HCT116 (cell line): ENCODE data around the gene PTPRJ. TPM values are rescaled to one million over a fixed set of nuclear protein-coding genes. Genes with fewer than 3 reads are reported as not detected.

Experiments
- ATAC-seq: fragments of 200-7000 bp; cut with Tn5 transposase; 2 replicates; pipeline ENCODE4 v1.9.1; 2020; ENCODE audit warnings: mild to moderate bottlenecking, moderate library complexity
- BruUV-seq: library from RNA; stranded (reverse); fragments of 400-500 nt; replicated peaks from 2 replicates; lab custom pipeline; 2021; lab: Mats Ljungman, UMichigan
- CTCF ChIA-PET: fragments of 300-600 bp; sonication (Branson Sonifier 250); formaldehyde crosslinking; loops from one replicate; lab custom pipeline; 2021; ENCODE audit warnings: antibody characterized with exemption; lab: Charles Lee
- POLR2A ChIA-PET: fragments of 300-600, 350-600 bp; sonication (Branson Sonifier 250); formaldehyde crosslinking; loops from one replicate; lab custom pipeline; 2021; ENCODE audit warnings: antibody characterized with exemption; lab: Charles Lee
- RAD21 ChIA-PET, 2 experiments: fragments of 300-600 bp; sonication (Branson Sonifier 250); formaldehyde crosslinking; loops; one replicate each; lab custom pipeline; 2023; ENCODE audit warnings: low total read pairs in 2 of 2; ENCODE audit not compliant: uncharacterized antibody in 2 of 2, unreplicated experiment in 2 of 2, low non-redundant PET in 1 of 2; lab: Charles Lee
- DNase-seq: peaks from one replicate; pipeline ENCODE4 v3.0.0-alpha.2; 2010; ENCODE audit warnings: low read depth, low spot score
- H2AFZ ChIP-seq: fragments of 200-600 bp; shearing (Covaris generic), sonication (generic); 2 replicates; pipeline ENCODE4 v1.6.1; 2017; ENCODE audit warnings: low read depth, mixed run types, mixed read lengths, antibody characterized with exemption, low read length; ENCODE audit not compliant: poor library complexity, severe bottlenecking
- H3K27ac ChIP-seq: 2 replicates; pipeline ENCODE4 v1.5.1; 2012; ENCODE audit warnings: low read depth, low read length
- H3K27me3 ChIP-seq: fragments of 200-600 bp; sonication (generic); 2 replicates; pipeline ENCODE4 v1.6.1; 2016; ENCODE audit warnings: mixed run types, low read length, mixed read lengths; ENCODE audit not compliant: insufficient read depth
- H3K36me3 ChIP-seq, 2 experiments: fragments of 200-500 bp in 1 of 2; fragments of 200-600 bp in 1 of 2; sonication (Bioruptor generic) in 1 of 2; sonication (generic) in 1 of 2; 2 replicates each; pipeline versions ENCODE4 v1.5.1 to v1.6.1; 2014 to 2016; ENCODE audit warnings: low read length in 2 of 2, inconsistent platforms in 1 of 2, mixed read lengths in 1 of 2, mixed run types in 1 of 2; ENCODE audit not compliant: insufficient read depth in 2 of 2, control insufficient read depth in 1 of 2
- H3K4me1 ChIP-seq, 2 experiments: fragments of 200-600 bp in 1 of 2; sonication (generic) in 1 of 2; 2 replicates each; pipeline versions ENCODE4 v1.5.1 to v1.6.1; 2012 to 2017; ENCODE audit warnings: low read length in 2 of 2, inconsistent platforms in 1 of 2, mild to moderate bottlenecking in 1 of 2, mixed read lengths in 1 of 2, mixed run types in 1 of 2, moderate library complexity in 1 of 2; ENCODE audit not compliant: insufficient read depth in 2 of 2, control insufficient read depth in 1 of 2
- H3K4me2 ChIP-seq: fragments of 200-600 bp; sonication (generic); 2 replicates; pipeline ENCODE4 v1.6.1; 2017; ENCODE audit warnings: mixed run types, low read length, mixed read lengths
- H3K4me3 ChIP-seq, 2 experiments: fragments of 200-600 bp in 1 of 2; sonication (generic) in 1 of 2; replicated peaks in 1 of 2; 2 replicates each; pipeline ENCODE4 v1.5.1; 2011 to 2016; ENCODE audit warnings: low read length in 2 of 2, control low read depth in 1 of 2, low read depth in 1 of 2, mild to moderate bottlenecking in 1 of 2, mixed read lengths in 1 of 2, mixed run types in 1 of 2
- H3K79me2 ChIP-seq: fragments of 200-600 bp; sonication (generic); 2 replicates; pipeline ENCODE4 v1.6.1; 2017; ENCODE audit warnings: mild to moderate bottlenecking, mixed run types, low read length, moderate library complexity, mixed read lengths; ENCODE audit not compliant: insufficient read depth
- H3K9ac ChIP-seq: fragments of 200-600 bp; sonication (generic); 2 replicates; pipeline ENCODE4 v1.6.1; 2016; ENCODE audit warnings: low read length, mixed read lengths
- H3K9me2 ChIP-seq: fragments of 200-600 bp; sonication (generic), shearing (Covaris generic); 2 replicates; pipeline ENCODE4 v1.6.1; 2017; ENCODE audit warnings: mixed run types, mild to moderate bottlenecking, moderate library complexity; ENCODE audit not compliant: insufficient read depth
- H3K9me3 ChIP-seq, 2 experiments: fragments of 200-500 bp in 1 of 2; fragments of 200-600 bp in 1 of 2; sonication (Bioruptor generic) in 1 of 2; sonication (generic) in 1 of 2; 2 replicates each; pipeline ENCODE4 v1.6.1; 2014 to 2017; ENCODE audit warnings: low read length in 2 of 2, mixed read lengths in 2 of 2, inconsistent platforms in 1 of 2, low read depth in 1 of 2, mild to moderate bottlenecking in 1 of 2, mixed run types in 1 of 2, moderate library complexity in 1 of 2; ENCODE audit not compliant: control insufficient read depth in 1 of 2, insufficient read depth in 1 of 2
- H4K20me1 ChIP-seq: fragments of 200-600 bp; sonication (generic), shearing (Covaris generic); 2 replicates; pipeline ENCODE4 v1.6.1; 2017; ENCODE audit warnings: mixed run types, mild to moderate bottlenecking, moderate library complexity; ENCODE audit not compliant: insufficient read depth
- CTCF ChIP-seq, 3 experiments: fragments of 200-600 bp in 1 of 3; sonication (generic) in 1 of 3; IDR thresholded peaks in 2 of 3; conservative IDR thresholded peaks in 1 of 3; 2 replicates each; pipeline ENCODE4 v1.5.1; 2012 to 2017; ENCODE audit warnings: low read depth in 2 of 3, low read length in 2 of 3, antibody characterized with exemption in 1 of 3, borderline replicate concordance in 1 of 3, control low read depth in 1 of 3, mild to moderate bottlenecking in 1 of 3, mixed read lengths in 1 of 3, mixed run types in 1 of 3, moderate library complexity in 1 of 3; ENCODE audit not compliant: insufficient read depth in 1 of 3
- ELF1 ChIP-seq: IDR thresholded peaks from 2 replicates; pipeline ENCODE4 v1.6.1; 2012; ENCODE audit warnings: low read depth, borderline replicate concordance
- EZH2phosphoT487 ChIP-seq: fragments of 200-600 bp; IDR thresholded peaks from 2 replicates; pipeline ENCODE4 v1.6.1; 2018; ENCODE audit warnings: antibody characterized with exemption, borderline replicate concordance
- FOSL1 ChIP-seq: IDR thresholded peaks from 2 replicates; pipeline ENCODE4 v1.6.1; 2012; ENCODE audit warnings: low read depth
- JUND ChIP-seq: IDR thresholded peaks from 2 replicates; pipeline ENCODE4 v1.6.1; 2012
- MAX ChIP-seq: IDR thresholded peaks from 2 replicates; pipeline ENCODE4 v1.6.1; 2012
- POLR2A ChIP-seq: IDR thresholded peaks from 2 replicates; pipeline ENCODE4 v1.7.0; 2011; ENCODE audit warnings: borderline replicate concordance; ENCODE audit not compliant: insufficient read depth, insufficient read length; ENCODE audit errors: extremely low read depth
- POLR2AphosphoS5 ChIP-seq: IDR thresholded peaks from 2 replicates; pipeline ENCODE4 v1.6.1; 2011; ENCODE audit warnings: mild to moderate bottlenecking, low read depth, low read length, moderate library complexity
- RAD21 ChIP-seq: IDR thresholded peaks from 2 replicates; pipeline ENCODE4 v1.6.1; 2012; ENCODE audit warnings: low read depth, mild to moderate bottlenecking
- REST ChIP-seq: IDR thresholded peaks from 2 replicates; pipeline ENCODE4 v1.6.1; 2012; ENCODE audit warnings: low read depth
- SIN3A ChIP-seq: IDR thresholded peaks from 2 replicates; pipeline ENCODE4 v1.6.1; 2012; ENCODE audit warnings: low read depth
- SRF ChIP-seq: IDR thresholded peaks from 2 replicates; pipeline ENCODE4 v1.6.1; 2012; ENCODE audit warnings: low read depth
- TCF7L2 ChIP-seq: IDR thresholded peaks from 2 replicates; pipeline ENCODE4 v1.7.0; 2011; ENCODE audit warnings: borderline replicate concordance, inconsistent platforms; ENCODE audit not compliant: insufficient read depth, insufficient read length; ENCODE audit errors: extremely low read depth
- YY1 ChIP-seq: IDR thresholded peaks from 2 replicates; pipeline ENCODE4 v1.6.1; 2011; ENCODE audit warnings: low read length, low read depth, moderate library complexity, mild to moderate bottlenecking; ENCODE audit not compliant: insufficient replicate concordance; ENCODE audit errors: extremely low read depth
- ZBTB33 ChIP-seq: IDR thresholded peaks from 2 replicates; pipeline ENCODE4 v1.6.1; 2011; ENCODE audit warnings: mild to moderate bottlenecking, low read length, moderate library complexity; ENCODE audit not compliant: insufficient replicate concordance; ENCODE audit errors: extremely low read depth
- ZNF274 ChIP-seq: fragments of 200-500 bp; sonication (Bioruptor generic); IDR thresholded peaks from 2 replicates; pipeline ENCODE4 v1.6.1; 2014; ENCODE audit warnings: mild to moderate bottlenecking, low read depth, low read length, inconsistent platforms
- intact Hi-C: fragments of 100-400 bp; cut with micrococcal nuclease; formaldehyde crosslinking; loops from 2 replicates; pipeline ENCODE4 v1.10.0; 2022
- total RNA-seq: library from RNA; stranded (reverse); gene quantifications from one replicate; pipeline ENCODE4 v1.2.1, GENCODE V29; 2021; ENCODE audit not compliant: unreplicated experiment

Gene PTPRJ
- total RNA-seq, 1 experiment from 2014 or later = 19.1 TPM

GRCh38 chr11:48114740-48115139 lies 134.4 kb downstream of the PTPRJ start:
- Histone ChIP-seq H3K9me3 (peaks cover 6 to 14% of the 10 kb centered on the region in 2 experiments; a peak in 2 of 4 replicates), H3K4me1 (peaks cover 1 to 5% of the 10 kb centered on the region in 2 experiments; a peak in 3 of 4 replicates), H3K27ac (no peak overlapping the region), H2AFZ (no peak overlapping the region), H3K27me3 (no peaks in the 10 kb centered on the region), H3K9ac (no peak overlapping the region), H3K36me3 (no peaks in the 10 kb centered on the region), H3K9me2 (no peaks in the 10 kb centered on the region), H3K4me3 (no peak overlapping the region), H4K20me1 (no peaks in the 10 kb centered on the region), H3K79me2 (no peaks in the 10 kb centered on the region), H3K4me2 (no peak overlapping the region)
- RAD21 ChIA-PET = no interaction called here
- CTCF ChIA-PET = no interaction called here
- TF ChIP-seq MAX (no peak), YY1 (no peak), SRF (no peak), CTCF (IDR thresholded peaks at IDR 0.05 in 2 of 3, conservative IDR thresholded peaks at IDR 0.05 in 1 of 3; ENCODE audit: borderline replicate concordance in 1 of 3, insufficient read depth in 1 of 3, low read depth in 2 of 3, low read length in 2 of 3) (no peak), ELF1 (no peak), POLR2A (no peak), POLR2AphosphoS5 (no peak), JUND (no peak), ZNF274 (no peak), SIN3A (no peak), REST (no peak), FOSL1 (no peak), EZH2phosphoT487 (no peak), TCF7L2 (no peak), ZBTB33 (no peak), RAD21 (no peak)
- intact Hi-C loops = loop anchor here (5.0 to 10.0 kb wide), 2 partner anchors 262 to 1880 kb away; no protein-coding TSS in a partner anchor
- POLR2A ChIA-PET = no interaction called here
- BruUV-seq = no TSS peak
- ATAC-seq (no peak), DNase-seq (no peak)
